DND-41 (cell line): Measurements from ENCODE around the gene CHMP2A.

ENCODE experiments used
- EZH2 ChIP-seq: IDR thresholded peaks from 3 replicates; pipeline ENCODE4 v1.6.1; 2012; ENCODE audit warnings: borderline replicate concordance, low read depth, mild to moderate bottlenecking, moderate library complexity, low read length, inconsistent platforms; ENCODE audit not compliant: severe bottlenecking
- TF ChIP-seq, protein P1 (sequence below): IDR thresholded peaks from 2 replicates; pipeline ENCODE4 v1.5.1; 2012; ENCODE audit warnings: borderline replicate concordance, low read length, moderate library complexity, mild to moderate bottlenecking; ENCODE audit not compliant: poor library complexity, severe bottlenecking; ENCODE audit errors: extremely low read depth

DNA sequence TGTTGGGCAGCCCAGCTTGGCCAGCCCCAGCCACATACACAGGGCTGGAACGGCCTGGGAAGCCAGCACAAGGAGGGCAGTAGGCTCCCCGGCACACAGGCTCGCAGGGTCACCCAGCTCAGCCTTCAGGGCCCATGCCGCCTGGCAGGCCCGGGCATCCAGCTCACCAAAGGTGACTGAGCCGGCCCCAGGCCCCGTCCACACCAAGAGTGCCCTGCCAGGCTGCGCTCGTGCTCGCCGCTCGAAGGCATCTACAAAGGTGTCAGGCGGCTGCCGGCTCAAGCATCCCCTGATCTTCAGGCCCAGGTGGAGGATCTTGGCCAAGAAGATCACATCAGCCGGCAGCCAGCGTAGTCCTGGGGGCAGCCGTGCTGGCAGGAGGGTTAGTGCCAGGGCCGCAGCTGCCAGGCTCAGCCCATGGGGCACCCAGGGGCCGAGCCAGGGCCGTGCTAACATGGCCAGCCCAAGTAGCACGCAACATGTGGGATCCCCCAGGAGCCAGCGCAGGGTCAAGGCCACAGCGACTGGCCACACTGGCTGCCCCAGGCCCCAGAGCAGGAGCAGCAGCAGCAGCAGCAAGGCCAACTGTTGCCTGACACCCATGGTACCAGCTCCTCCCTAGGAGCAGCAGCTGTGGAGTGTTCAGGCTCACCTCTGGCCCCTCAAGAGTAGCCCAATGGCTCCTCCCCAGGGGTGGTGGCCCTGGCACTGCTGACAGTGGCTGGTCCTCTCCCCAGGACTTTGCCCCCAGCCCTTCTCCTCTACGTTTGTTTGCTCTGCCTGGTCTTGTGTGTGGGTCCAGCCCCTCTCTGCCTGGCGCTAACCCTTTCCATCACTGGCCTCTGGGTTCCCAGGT lies 43.3 kb downstream of the CHMP2A start, which contains the start of gene SLC27A5:
- no peak for TF ChIP-seq EZH2
- TF ChIP-seq, protein P1, sequence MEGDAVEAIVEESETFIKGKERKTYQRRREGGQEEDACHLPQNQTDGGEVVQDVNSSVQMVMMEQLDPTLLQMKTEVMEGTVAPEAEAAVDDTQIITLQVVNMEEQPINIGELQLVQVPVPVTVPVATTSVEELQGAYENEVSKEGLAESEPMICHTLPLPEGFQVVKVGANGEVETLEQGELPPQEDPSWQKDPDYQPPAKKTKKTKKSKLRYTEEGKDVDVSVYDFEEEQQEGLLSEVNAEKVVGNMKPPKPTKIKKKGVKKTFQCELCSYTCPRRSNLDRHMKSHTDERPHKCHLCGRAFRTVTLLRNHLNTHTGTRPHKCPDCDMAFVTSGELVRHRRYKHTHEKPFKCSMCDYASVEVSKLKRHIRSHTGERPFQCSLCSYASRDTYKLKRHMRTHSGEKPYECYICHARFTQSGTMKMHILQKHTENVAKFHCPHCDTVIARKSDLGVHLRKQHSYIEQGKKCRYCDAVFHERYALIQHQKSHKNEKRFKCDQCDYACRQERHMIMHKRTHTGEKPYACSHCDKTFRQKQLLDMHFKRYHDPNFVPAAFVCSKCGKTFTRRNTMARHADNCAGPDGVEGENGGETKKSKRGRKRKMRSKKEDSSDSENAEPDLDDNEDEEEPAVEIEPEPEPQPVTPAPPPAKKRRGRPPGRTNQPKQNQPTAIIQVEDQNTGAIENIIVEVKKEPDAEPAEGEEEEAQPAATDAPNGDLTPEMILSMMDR: no peak
